HL-60/S4 (cell line): ENCODE results near the gene NDUFA11.

Experiments
- in situ Hi-C: fragments of 300-500 bp; cut with MboI; formaldehyde crosslinking; loops from 2 replicates; pipeline ENCODE4 v1.14.3; 2022; ENCODE audit warnings: low sequenced_read_pairs

NDUFA11 gene

DNA sequence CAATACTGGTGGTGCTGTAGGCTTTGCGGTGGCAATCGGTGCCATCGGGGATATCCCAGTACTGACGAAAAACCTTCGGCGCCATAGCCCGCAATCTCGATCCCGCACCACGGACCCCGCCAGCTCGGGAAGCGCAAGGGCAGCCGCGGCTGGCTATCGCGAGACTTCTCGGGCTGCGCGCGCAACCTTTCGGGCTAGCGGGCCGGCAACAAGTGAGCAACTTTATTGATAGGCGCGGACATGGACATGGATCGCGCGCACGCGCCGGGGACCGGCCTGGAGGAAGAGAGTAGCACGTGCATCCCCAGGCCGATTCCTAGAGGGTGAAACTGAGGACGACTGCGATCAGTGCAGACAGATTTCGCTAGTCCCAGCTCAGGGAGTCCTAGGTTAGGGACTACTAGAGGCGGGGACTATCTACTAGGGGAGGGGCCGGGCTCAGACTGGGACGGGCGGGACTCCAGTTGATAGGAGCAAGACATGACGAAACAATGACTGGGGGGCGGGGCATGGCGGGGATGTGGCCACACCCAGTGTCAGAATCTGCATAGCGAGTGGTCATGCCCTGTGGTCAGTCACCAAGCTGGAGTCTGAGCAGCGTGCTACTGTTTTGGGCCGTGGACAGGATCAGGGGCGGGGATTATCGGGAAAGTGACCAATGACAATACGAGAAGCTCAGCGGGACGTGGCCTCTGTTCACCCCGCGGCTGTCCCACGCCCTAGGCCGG, at the start of gene NDUFA11:
TSS of gene NDUFA11 (minus strand) at position 167 of the 728 bp plus-strand sequence. CDS start at position 85, 82 bp downstream.
- in situ Hi-C loops, result no loop called here

- in situ Hi-C loops, result no loop called here
These were observed 49.5 kb upstream of the NDUFA11 start for GRCh38 chr19:5953030-5953589.

DNA sequence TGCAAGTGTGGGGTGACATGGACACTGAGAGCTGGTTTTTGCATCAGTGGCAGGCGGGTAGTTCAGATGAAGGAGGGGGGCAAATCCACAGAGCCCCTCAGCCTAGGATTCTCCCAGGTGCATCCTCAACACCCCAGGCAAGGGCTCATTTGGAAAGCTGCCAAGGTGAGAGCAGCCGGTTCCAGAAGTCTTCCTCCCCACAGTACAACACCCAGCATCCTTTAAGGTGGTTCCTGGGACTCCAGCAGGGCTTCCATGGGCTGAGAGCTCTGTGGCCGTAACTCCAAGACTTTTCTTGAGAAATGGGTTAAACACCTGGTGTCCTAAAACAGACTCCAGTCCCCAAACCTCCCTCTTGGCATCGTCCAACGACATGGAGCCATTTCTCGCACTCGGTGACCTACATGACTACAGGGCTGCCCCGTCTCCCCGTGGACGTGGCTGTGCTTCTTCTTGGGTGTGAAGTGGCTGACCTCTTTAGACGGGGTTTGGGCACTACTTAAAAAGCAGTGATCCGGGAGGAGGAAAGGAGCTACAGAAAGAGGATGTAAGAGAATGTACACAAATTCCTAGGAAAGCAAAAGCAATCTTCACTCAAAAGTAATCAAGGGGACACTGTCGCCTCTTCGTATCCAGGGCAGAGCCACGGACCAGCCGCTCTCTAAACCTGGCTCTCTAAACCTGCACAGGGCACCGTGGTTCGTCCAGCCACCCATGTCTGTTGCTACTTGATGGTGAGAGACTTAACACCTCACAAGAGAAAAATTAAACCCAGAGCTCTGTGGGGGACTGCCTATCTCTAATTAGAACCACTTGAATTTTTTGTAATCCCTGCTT, 48.8 kb upstream of the NDUFA11 start:
- in situ Hi-C loops, result no loop called here

DNA sequence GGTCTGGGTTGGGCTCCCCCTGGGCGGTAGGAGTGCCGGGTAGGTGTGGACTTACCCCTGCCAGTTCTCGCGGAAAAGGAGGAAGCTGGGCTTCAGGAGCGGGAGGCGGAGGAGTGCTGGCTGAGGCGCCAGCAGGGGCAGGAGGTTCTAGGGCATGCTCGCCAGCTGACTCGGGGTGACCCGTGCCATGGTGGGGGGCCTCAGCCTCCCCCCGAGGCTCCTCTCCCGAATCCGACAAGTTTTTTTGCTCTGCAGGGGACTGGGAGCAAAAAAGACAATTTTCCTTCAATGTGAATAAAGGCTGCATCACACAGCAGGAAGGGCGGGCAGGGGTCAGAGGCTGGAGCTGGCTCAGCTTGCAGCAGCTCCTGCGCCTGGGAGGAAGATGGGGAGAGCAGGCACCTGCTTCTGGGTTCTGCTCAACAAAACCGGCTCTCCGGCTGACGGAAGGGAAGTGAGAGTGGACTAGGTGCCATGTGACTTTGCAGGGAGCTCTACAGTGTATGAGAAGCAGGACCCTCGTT, 47.8 kb upstream of the NDUFA11 start:
- in situ Hi-C loops, result no loop called here

DNA sequence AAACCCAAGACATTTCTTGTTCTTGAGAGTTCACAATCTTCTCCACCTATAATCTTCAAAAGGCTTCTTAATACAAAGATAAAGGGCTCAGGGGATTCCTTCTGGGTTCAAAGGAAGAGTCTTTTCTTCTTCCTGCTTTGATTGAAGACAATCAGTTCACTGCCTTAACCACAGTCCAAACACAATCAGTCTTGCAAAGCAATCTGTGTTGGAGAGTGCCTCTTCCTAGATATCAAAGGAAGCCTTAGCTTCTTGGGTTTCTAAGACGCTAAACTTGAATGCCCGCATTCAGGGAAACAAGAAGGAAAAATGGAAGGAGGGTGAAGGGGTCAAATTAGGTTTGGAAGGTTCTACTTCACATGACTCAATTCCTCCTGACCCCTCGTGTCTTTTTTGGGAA, 47.2 kb upstream of the NDUFA11 start:
- in situ Hi-C loops, result no loop called here

- in situ Hi-C loops, result no loop called here
These were observed 46.3 kb upstream of the NDUFA11 start for GRCh38 chr19:5949792-5950305.

DNA sequence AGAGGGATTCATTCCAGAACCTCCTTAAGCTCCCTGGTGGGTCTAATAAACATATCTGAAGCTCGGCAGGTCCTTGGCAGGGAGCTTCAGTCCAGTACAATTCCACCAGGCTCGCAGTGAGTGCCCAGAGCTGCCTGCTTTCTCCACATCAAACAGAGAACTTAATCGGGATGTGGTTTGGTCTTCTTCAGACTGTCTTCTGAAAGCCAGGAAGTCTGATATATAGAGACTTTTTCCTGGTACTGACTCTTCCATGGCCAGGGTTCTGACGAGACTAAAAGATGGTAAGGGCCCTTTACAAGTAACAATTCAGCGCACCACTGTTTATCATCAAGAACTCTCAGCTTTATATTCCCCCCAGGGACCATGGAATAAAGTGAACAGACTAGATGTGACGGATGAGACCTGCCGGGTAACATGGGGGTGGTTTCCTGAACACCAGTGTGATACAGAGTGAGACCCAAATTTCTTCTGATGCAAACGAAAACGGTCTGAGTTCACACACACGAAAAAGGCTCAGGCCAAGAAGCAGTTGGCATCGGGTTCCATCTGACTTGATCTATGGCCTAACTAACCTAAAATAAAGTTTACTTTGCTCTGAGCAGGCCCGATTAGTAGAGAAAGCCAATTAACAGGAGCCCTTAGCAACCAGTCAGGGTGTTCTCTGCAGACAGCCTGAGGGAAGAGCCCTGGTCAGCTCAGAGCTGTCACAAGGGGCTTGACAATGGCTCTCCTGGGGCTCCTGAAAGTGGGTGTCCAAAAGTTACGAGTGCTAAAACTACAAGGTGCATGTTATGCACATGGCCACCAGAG, 45.4 kb upstream of the NDUFA11 start:
- in situ Hi-C loops, result no loop called here

GRCh38 chr19:5947435-5947834, 43.8 kb upstream of the NDUFA11 start:
- in situ Hi-C loops, result no loop called here

- in situ Hi-C loops, result no loop called here
These were observed 40.0 kb upstream of the NDUFA11 start for GRCh38 chr19:5943623-5944022.

DNA sequence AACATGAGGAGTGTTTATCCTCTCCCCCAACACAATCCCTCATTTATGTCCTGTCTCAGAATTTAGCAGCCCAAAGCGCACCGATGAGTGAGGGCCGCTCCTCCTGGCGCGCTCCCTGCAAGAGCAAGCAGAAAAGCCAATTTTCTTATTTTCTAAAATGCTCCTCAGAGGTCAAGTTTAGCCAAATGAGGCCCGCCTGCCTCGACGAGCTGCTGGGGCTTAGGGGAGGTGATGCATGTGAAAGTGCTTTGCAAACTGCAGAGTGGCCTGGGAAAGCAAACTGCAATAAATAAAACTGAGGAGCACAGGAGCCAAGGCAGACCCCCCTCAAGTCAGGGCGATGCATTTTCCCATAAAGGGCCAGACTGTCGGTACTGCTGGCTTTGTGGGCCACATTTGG, 39.5 kb upstream of the NDUFA11 start:
- in situ Hi-C loops, result no loop called here

DNA sequence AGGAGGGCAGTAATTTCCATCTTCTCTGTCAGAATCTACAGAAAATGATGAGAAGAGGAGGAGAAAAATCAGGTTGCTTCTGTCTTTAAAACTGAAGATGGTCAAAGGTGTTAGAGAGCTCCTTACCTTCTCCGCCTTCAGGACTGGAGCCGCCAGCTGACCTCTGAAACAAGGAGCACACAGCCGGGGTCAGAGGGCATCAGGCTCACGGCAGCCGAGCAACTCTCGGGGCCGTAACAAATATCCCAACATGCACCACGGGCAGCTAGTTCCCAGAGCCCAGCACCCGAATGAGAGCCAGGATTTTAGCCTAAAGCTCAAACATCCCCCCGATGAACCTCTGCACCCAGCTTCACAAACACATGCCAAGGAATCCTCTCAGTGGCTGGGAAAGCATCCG, 38.1 kb upstream of the NDUFA11 start:
- in situ Hi-C loops, result no loop called here

DNA sequence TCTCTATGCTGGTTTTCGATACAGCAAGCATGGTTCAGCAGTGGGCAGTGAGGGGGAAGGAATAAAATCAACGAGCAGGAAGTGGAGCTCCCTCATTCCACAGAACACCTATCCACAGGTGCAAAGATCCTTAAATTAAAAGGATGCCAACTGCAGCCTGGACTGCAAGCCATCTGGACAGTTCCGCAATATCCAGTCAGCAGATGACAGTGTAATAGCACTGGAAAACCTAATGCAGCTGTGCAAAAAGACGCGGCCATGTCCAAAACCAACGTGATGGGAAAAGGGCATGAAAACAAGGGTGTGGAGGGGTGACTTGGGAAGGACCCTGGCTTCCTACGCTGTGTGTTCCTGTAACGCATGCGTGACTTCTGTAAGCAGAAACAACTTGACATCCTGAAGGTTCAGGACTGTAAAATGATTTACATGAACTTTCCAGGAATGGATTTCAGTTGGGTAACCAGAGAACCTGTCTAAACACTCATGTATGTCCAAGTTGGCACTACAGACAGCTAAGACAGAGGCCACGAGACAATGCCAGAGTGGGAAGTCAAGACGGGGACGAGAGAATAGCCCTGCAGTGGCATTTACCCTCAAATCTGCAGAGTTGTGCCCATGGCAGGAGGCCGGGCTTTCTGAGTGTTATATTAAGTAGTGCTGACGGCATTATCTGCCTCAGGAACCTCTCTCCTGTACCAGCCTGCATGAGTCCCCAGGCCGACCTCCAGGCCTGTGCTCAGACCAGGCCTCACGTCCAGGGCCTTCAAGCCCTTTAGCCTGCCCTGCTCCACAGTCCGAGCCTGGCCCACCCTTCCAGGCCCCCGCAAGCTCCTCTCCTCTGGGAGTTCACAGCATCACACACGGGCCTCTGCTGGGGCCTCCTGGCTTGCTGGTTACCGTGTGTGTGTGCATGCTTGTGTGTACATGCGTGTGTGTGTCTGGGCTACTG, 36.9 kb upstream of the NDUFA11 start:
- in situ Hi-C loops, result no loop called here

- in situ Hi-C loops, result no loop called here
These were observed 34.0 kb upstream of the NDUFA11 start for GRCh38 chr19:5937550-5937949.

DNA sequence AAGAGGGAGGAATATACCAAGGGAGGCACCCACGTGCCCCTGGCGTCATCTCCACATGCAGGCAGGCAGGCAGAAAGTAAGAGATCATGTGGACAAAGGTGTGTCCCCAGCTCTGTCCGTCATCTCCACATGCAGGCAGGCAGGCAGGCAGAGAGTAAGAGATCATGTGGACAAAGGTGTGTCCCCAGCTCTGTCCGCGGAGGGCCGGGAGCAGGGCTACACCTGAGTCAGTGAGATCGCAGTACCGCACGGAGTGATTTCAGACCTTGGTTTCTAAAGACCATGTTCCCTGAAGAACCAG, 32.7 kb upstream of the NDUFA11 start:
- in situ Hi-C loops, result no loop called here

DNA sequence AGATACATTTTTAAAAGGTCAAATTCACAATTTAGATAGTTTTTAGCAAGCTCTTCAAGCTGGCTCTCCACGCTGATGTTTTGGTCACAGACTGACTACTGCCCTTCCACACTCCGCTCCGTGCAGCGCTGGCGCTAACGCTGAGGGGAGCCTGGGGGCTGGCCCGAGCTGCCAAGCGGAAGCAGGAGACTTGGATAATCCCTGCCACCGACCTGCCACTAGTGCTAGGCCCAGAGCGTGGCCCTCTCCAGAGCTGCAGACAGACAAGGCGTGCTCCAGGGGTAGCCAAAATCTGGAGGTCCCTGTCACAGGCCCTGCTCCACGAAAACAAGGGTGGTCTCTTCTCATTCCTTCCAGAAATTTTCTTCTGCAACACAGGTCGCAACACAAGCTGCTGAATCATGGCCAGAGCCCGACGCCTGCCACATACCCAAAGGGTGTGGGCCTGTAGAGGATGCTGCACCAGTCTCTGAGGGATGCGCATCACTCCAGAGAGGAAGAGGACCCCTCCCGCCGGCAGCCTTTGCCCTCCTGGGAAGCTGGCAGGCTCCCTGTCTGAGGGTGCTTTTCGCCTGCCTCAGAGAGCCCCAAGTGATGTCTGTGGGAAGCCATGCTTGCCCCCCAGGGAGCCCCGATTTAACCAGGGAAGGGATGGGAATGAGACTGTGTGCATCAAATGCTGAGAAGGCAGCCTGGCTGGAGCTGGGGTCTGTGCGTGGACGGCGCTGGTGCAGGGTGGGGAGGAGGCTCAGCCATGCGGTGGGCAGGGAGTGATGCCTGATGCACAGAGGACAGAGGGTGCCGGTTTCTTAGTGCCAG, 32.1 kb upstream of the NDUFA11 start:
- in situ Hi-C loops, result no loop called here

DNA sequence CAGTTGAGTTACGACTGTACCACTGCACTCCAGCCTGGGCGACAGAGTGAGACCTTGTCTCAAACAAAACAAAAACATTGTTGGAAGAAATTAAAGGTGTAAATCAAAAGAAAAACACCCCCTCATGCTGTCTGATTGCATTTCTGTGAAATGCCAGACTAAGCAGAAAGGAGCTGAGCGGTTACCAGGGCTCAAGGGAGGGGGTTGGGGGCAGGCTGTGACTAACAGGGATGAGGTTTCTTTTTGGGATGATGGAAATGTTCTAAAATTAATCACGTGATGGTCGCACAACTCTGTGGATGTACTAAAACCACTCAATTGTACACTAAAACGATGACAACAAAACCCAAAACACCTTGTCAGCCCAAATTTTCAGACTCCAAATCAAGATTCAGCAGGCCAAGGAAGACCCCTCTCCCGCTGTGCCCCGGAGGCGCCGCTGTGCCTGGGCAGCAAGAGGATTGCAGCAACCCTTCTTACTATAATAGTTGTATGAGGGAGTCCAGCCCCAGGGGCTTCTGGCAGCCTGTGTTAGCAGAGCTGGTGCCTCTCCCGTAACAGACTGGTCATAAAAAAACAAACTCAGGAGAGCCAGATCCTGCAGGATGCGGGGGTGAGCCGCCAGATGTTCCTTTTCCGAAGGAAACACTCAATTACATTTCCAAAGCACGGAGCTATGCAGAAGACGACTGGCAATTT, 31.3 kb upstream of the NDUFA11 start:
- in situ Hi-C loops, result no loop called here

- in situ Hi-C loops, result no loop called here
These were observed 30.4 kb upstream of the NDUFA11 start for GRCh38 chr19:5934069-5934401.

GRCh38 chr19:5933391-5934068, 29.9 kb upstream of the NDUFA11 start:
- in situ Hi-C loops, result no loop called here
